HEK293 (cell line): ENCODE measurements around the gene CDK14.

Experiments
- CTCF ChIA-PET: fragments of 350-600 bp; formaldehyde crosslinking; extraction: SDS; loops from one replicate; lab custom pipeline; 2021; ENCODE audit warnings: antibody characterized with exemption; lab: Yijun Ruan, JAX
- POLR2A ChIA-PET: fragments of 300-600 bp; formaldehyde crosslinking; extraction: SDS; loops from one replicate; lab custom pipeline; 2020; ENCODE audit warnings: antibody characterized with exemption, inconsistent platforms; lab: Yijun Ruan, JAX
- H3K27ac ChIP-seq: fragments of 200-500 bp; sonication (Bioruptor generic); 2 replicates; pipeline ENCODE4 v1.5.1; 2014; ENCODE audit warnings: low read depth, low read length, control low read depth, inconsistent platforms; ENCODE audit errors: extremely low read depth
- H3K36me3 ChIP-seq, 2 experiments: fragments of 200-500 bp in 1 of 2; sonication (Bioruptor generic) in 1 of 2; 1 replicate in 1 of 2; 2 replicates in 1 of 2; pipeline ENCODE4 v1.5.1; 2014 to 2017; ENCODE audit warnings: inconsistent platforms in 2 of 2, low read length in 2 of 2; ENCODE audit not compliant: control insufficient read depth in 2 of 2, insufficient read depth in 1 of 2
- H3K4me1 ChIP-seq: fragments of 200-500 bp; sonication (Bioruptor generic); 2 replicates; pipeline ENCODE4 v1.5.1; 2014; ENCODE audit warnings: mild to moderate bottlenecking, low read length, inconsistent platforms; ENCODE audit not compliant: control insufficient read depth, insufficient read depth
- H3K4me3 ChIP-seq: 2 replicates; pipeline ENCODE4 v1.5.1; 2011; ENCODE audit warnings: low read depth, mild to moderate bottlenecking, control low read depth, low read length, moderate library complexity
- H3K9me3 ChIP-seq: fragments of 200-500 bp; sonication (Bioruptor generic); 2 replicates; pipeline ENCODE4 v1.5.1; 2014; ENCODE audit warnings: low read depth, low read length, inconsistent platforms; ENCODE audit not compliant: control insufficient read depth, insufficient read depth
- GLI2 ChIP-seq: fragments of 450-650 bp; formaldehyde crosslinking; IDR thresholded peaks from 2 replicates; pipeline ENCODE4; 2017; ENCODE audit warnings: missing biosample characterization, missing genetic modification characterization, low read depth, borderline replicate concordance
- MEIS1 ChIP-seq: sonication (generic); formaldehyde crosslinking; IDR thresholded peaks from 2 replicates; pipeline ENCODE4 v1.8.1; 2022; ENCODE audit warnings: missing genetic modification reagents, mild to moderate bottlenecking, borderline replicate concordance
- PRDM2 ChIP-seq: fragments of 450-650 bp; formaldehyde crosslinking; IDR thresholded peaks from 2 replicates; pipeline ENCODE4 v1.5.1; 2016; ENCODE audit warnings: missing biosample characterization, missing genetic modification characterization, borderline replicate concordance
- SP3 ChIP-seq: fragments of 450-650 bp; formaldehyde crosslinking; IDR thresholded peaks from 2 replicates; pipeline ENCODE4 v1.5.1; 2016; ENCODE audit warnings: missing biosample characterization, missing genetic modification characterization
- ZBTB17 ChIP-seq: fragments of 450-650 bp; formaldehyde crosslinking; IDR thresholded peaks from 2 replicates; pipeline ENCODE4 v1.5.1; 2016; ENCODE audit warnings: missing biosample characterization, missing genetic modification characterization
- ZFHX2 ChIP-seq: fragments of 450-650 bp; formaldehyde crosslinking; conservative IDR thresholded peaks from 2 replicates; pipeline ENCODE4 v1.5.1; 2016; ENCODE audit warnings: missing biosample characterization, missing genetic modification characterization
- ZNF157 ChIP-seq: fragments of 450-650 bp; formaldehyde crosslinking; IDR thresholded peaks from 2 replicates; pipeline ENCODE4 v1.5.1; 2016; ENCODE audit warnings: missing biosample characterization, missing genetic modification characterization
- ZNF202 ChIP-seq: fragments of 450-650 bp; formaldehyde crosslinking; IDR thresholded peaks from 2 replicates; pipeline ENCODE4 v1.5.1; 2016; ENCODE audit warnings: missing biosample characterization, missing genetic modification characterization, borderline replicate concordance
- ZNF280C ChIP-seq: fragments of 450-650 bp; formaldehyde crosslinking; IDR thresholded peaks from 2 replicates; pipeline ENCODE4 v1.5.1; 2016; ENCODE audit warnings: missing biosample characterization, missing genetic modification characterization
- ZNF311 ChIP-seq: fragments of 450-650 bp; formaldehyde crosslinking; IDR thresholded peaks from 2 replicates; pipeline ENCODE4 v1.5.1; 2017; ENCODE audit warnings: missing biosample characterization, missing genetic modification characterization, borderline replicate concordance
- ZNF391 ChIP-seq: fragments of 450-650 bp; formaldehyde crosslinking; IDR thresholded peaks from 2 replicates; pipeline ENCODE4 v1.5.1; 2016; ENCODE audit warnings: low read depth, missing biosample characterization, missing genetic modification characterization, borderline replicate concordance
- ZNF510 ChIP-seq: fragments of 450-650 bp; formaldehyde crosslinking; IDR thresholded peaks from 2 replicates; pipeline ENCODE4 v1.5.1; 2018; ENCODE audit warnings: mild to moderate bottlenecking, missing genetic modification characterization, missing biosample characterization; ENCODE audit not compliant: insufficient replicate concordance
- ZNF645 ChIP-seq: fragments of 450-650 bp; formaldehyde crosslinking; IDR thresholded peaks from 2 replicates; pipeline ENCODE4; 2016; ENCODE audit warnings: missing biosample characterization, missing genetic modification characterization
- ZNF747 ChIP-seq: fragments of 450-650 bp; formaldehyde crosslinking; IDR thresholded peaks from 2 replicates; pipeline ENCODE4 v1.5.1; 2016; ENCODE audit warnings: missing biosample characterization, missing genetic modification characterization
- ZNF791 ChIP-seq: fragments of 450-650 bp; formaldehyde crosslinking; IDR thresholded peaks from 2 replicates; pipeline ENCODE4 v1.5.1; 2016; ENCODE audit warnings: missing biosample characterization, missing genetic modification characterization
- ZNF792 ChIP-seq: fragments of 450-650 bp; formaldehyde crosslinking; IDR thresholded peaks from 2 replicates; pipeline ENCODE4 v1.5.1; 2016; ENCODE audit warnings: missing biosample characterization, missing genetic modification characterization
- ZXDB ChIP-seq: fragments of 450-650 bp; formaldehyde crosslinking; IDR thresholded peaks from 2 replicates; pipeline ENCODE4 v1.5.1; 2016; ENCODE audit warnings: missing biosample characterization, missing genetic modification characterization
- TF ChIP-seq, protein P1 (sequence below): fragments of 450-650 bp; formaldehyde crosslinking; IDR thresholded peaks from 2 replicates; pipeline ENCODE4 v1.5.1; 2016; ENCODE audit warnings: missing biosample characterization, missing genetic modification characterization

Gene CDK14

DNA sequence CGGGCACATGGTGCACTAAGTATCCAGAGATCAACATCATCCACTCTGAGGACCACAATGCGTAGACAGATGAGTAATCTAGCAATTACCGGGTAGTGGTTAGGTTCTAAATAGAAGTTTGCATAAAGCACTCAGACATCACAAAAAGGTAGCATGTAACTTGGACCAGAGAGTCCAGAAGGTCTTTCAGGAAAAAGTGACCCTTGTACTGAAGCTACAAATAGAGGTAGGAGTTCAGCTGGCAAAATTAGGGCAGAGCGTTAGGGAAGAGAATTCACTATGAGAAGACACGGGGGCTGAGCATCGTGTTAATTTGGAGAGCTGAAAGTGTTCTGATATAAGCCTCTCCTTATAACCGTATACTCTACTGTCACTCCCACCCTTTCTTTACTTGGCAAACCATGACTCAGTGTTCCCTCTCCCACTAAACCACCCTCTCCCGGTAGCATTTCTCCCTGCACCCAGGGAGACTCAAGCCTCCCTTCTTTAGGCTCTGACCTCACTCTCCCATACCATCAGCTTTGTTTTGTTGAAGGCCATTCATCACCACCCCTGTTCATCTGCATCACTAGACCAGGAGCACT is 445.9 kb downstream of the CDK14 start:
- H3K4me1 ChIP-seq = no peaks in the 10 kb centered on the region
- H3K36me3 ChIP-seq = no peaks in the 10 kb centered on the region
- POLR2A ChIA-PET = no interaction called here
- no peak overlapping the region for H3K4me3 ChIP-seq
- no peaks in the 10 kb centered on the region for H3K9me3 ChIP-seq
- H3K27ac ChIP-seq = no peak overlapping the region
- no peak for TF ChIP-seq ZBTB17 (tag by site-specific recombination)
- TF ChIP-seq ZNF747 = no peak
- TF ChIP-seq ZNF202 (tag by site-specific recombination) = no peak
- no peak for TF ChIP-seq ZNF391
- no peak for TF ChIP-seq ZNF510 (tag by site-specific recombination)
- no peak for TF ChIP-seq ZNF791 (tag by site-specific recombination)
- no peak for TF ChIP-seq GLI2 (tag by site-specific recombination)
- TF ChIP-seq ZNF792 (tag by site-specific recombination) = no peak
- TF ChIP-seq ZFHX2 (tag by site-specific recombination) = no peak
- TF ChIP-seq ZNF157 = no peak
- TF ChIP-seq SP3 (tag by site-specific recombination) = no peak
- TF ChIP-seq, protein P1, sequence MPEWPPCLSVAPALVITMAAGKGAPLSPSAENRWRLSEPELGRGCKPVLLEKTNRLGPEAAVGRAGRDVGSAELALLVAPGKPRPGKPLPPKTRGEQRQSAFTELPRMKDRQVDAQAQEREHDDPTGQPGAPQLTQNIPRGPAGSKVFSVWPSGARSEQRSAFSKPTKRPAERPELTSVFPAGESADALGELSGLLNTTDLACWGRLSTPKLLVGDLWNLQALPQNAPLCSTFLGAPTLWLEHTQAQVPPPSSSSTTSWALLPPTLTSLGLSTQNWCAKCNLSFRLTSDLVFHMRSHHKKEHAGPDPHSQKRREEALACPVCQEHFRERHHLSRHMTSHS = no peak
- TF ChIP-seq ZNF311 = no peak
- TF ChIP-seq ZNF645 (tag by site-specific recombination) = no peak
- no peak for TF ChIP-seq MEIS1 (CRISPR knock-in tag)
- TF ChIP-seq ZXDB (tag by site-specific recombination) = no peak
- TF ChIP-seq ZNF280C (tag by site-specific recombination) = no peak
- TF ChIP-seq PRDM2 (tag by site-specific recombination) = no peak
- CTCF ChIA-PET = interaction anchor here (0.6 to 1.2 kb wide), 2 partner anchors 333 to 417 kb away, joined by 3 read pairs; no protein-coding TSS in a partner anchor
